ENCODE results near the gene EXOC3L4.
A peak's percentile ranks its signal among the peaks of the same experiment; 100 is the strongest.

The EXOC3L4 gene

DNA sequence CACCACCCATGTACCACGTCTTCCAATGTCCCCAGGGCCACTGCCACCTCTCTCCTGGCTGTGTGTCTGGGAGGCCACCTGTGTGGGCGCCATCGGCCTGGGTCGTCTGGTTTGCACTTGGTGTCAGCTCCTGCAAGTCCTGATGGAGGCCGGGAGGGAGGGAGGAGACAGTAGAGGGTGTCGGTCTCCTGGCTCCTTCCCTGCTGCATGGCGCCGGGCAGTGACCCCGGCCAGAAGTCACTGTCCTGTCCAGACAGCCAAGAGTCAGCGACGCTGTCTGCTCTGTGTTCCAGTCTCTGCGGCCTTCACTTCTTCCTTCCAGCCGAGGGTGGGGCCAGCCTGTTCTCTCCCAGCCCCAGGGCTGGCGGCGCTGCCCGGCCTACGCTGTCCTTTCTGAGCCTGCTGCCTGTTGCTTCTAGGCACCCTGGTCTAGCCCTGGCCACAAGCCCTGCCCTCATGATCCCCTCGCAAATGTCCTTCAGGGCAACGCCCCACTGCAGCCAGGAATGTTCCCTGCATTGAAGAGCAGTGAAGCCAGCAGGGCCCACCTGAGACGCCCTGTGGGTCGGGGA is 23.5 kb upstream of the EXOC3L4 start:
- no peak for DNase-seq

DNA sequence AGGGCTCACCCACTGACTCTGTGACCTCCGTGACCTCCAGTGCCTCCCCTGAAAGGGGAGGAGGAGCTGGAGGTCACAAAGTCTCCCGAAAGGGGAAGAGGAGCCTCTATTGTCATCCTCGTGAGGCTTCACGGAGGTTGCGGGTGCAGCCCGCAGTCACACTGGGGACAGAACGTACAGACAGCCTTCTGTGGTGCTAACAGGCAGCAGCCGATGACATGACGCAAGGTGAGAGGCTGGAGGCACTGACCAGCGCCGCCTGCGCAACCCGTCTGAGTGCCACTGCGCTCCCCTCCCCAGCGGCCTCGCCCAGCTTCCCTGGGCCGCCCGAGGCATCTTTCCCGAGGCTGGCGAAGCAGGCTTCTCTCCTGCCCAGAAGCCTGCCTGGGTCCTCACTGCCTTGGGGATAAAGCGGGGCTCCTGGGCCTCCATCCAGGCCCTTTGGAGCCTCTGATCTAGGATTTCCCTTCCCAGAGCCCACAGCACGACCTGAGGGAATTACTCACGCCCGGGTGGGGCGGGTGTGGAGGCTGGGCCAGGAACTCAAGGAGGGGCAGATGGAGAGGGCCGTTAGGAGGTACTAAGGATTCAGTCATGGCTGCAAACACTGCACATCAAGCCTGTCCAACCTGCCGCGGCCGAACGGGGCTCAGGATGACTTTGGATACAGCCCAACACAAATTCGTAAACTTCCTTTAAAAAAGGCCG is 22.8 kb upstream of the EXOC3L4 start:
- DNase-seq = no peak

DNA sequence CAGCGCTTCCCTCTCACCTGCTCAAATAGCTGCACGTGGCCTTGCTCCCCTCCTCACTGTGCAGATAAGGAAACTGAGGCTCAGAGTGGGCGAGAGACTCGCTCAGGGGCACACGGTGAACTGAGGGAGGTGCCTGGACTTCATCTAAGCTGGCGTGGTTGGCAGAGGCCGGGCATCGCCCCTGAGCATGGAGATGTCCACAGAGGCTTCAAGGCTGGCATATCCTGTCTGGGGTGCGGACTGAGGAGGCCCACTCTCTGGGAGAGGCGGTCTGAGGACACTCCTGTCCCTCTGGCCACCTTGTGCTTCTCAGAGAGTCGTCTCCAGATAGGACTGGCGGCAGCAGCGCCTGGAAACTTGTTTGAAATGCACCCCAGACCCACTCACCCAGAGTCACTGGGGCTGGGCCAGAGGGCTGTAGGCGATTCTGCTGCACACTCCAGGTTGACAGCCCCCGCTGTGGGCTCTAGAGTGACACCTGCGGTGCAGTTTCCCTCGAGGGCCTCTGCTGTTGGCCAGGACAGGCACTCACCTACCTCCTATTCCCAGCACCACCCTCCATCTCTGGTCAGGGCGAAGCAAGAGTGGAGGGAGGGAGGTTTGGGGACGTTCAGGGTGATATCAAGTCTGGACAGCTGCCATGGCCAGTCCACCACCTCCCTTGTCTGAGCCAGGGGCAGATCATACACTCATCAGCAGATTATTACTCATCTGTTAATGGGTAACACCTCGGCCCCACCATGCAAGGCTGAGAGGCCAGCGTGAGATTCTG is 21.7 kb upstream of the EXOC3L4 start:
- no peak for DNase-seq

DNA sequence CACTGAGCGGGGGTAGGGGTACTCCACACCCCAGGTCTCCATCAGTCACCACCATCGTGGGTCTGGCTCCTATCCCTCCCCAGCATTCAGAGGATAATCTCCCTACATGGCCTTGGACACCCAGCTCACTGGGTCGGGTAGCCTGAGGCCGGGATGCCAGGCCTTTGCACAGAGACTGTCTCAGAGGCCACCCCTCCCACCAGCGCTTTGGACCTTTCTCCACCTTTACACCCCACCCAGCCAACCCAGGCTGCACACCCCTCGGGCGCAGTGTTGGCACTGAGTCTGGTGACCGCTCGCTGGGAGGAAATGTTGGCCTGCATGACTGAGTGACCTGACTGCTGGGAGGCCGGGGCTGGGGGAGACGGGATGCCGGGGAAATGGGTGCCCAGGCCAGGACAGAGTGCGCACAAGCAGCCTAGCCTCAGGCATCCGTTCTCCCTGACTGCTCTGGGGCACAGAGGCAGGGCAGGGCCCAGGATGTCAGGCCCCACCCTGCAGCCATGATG is 21.1 kb upstream of the EXOC3L4 start:
- DNase-seq = no peak

DNA sequence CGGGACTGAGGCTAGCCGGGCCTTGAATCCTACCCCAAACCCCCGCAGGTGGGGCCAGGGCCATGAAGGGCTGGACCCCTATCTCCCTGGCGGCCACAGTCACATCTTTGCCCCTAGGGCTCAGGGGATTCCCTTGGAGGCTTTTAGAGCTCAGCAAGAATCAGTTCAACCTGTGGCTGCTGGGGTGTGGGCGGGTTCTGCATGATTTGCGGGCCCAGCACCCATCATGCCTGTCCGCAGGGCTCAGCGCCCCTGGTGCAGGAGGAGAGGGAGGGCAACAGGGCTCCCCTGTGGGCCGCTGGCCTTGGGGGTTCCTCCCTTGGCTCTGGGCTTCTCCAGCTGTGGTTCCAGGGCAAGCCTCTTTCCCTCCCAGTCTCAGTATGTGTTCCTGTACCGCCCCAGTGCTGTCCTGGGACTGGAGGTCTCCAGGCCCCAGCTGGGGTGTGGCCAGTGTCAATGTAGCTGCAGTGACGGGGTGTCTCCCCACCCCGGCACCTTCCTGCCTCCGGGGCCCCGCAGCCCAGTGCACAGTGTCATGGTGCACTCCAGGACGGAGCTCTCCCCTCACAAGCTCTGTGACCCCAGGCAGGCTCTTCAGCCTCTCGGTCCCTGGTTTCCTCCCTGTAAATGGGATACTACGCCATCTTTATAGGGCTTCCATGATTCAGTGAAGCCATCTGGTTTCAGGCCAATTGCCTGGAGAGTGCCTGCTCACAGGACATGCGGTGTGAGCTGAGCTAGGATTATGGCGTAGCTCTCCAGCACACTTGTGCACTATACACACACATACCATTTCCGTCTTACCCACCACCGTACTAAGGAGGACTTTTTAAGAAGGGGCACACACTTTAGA is 20.4 kb upstream of the EXOC3L4 start:
- no peak for DNase-seq

DNA sequence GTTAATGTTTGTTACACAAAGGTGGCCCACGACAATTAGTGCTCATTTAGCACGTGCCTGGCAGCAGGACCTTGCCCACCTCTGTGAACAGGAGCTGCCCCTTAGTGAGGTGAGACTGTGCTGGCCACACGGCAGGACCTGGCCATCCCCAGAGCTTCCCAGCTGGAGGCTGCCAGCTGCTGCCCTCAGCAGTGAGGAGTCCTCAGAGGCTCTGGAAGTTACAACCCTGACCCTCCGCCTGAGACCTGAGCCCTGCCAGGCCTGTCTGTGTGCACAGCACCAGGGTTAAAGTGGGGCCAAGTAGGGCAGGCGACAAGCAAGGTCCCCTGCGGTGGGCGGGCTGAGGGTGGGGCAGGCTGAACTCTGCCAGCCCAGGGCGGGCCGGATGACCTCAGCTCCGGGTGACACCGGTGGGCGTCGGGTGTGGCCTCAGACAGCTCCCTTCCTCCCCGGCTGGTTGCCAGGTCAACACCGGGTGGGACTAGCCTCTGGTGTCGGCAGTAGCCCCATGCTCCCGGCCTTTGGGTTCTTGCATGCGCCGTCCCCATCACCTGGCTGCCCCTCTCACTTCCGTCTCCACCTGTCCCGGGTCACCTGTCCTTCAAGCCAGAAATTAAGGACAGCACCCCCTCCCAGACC is 19.7 kb upstream of the EXOC3L4 start:
- DNase-seq = no peak

DNA sequence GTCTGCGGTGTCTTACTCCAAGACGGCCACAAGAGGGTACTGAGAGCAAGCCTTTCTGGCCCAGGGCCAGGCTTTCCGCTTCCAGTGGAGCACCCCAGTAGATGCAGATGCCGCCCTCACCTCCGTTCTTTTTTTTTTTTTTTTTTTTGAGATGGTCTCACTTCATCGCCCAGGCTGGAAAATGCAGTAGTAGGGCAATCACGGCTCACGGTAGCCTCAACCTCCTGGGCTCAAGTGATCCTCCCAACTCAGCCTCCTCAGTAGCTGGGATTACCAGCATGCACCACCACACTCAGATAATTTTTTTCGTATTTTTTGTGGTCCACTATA is 16.1 kb upstream of the EXOC3L4 start:
- DNase-seq = peak; percentile 37 to 79 (median 76)

DNA sequence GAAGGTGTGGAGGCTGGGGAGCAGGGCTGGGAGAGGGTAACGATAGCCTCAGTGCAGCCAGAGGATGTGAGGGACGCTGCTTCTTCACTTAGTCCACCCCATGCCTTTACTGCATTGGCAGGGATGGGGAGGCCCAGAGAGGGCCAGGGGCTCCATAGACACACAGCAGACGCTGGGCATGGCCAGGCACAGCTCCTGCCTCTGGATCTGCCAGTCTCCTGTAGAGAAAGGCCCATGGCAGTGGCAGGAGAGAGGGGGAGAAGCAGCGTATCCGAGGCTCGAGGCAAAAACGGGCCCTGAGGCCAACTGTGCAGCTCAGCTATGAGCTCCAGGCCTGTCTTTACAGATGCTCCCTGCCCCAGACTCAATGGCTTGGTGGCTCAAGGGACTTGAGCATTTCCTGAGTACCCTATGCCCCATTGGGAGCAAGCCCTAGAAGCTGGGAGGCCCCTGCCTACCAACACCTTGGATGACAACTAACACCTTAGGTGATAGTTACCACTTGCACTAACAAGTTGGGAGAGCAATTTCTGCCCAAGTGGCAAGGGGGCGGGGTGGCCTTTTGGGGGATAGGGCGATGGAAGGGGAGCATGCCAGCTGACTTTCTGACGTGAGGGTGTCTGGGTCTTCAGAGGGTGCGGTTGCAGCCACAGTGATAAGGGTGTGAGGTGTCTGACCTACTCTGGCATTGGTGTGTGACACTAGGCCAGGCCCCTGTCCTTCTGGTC is 15.5 kb upstream of the EXOC3L4 start:
- DNase-seq = no peak

DNA sequence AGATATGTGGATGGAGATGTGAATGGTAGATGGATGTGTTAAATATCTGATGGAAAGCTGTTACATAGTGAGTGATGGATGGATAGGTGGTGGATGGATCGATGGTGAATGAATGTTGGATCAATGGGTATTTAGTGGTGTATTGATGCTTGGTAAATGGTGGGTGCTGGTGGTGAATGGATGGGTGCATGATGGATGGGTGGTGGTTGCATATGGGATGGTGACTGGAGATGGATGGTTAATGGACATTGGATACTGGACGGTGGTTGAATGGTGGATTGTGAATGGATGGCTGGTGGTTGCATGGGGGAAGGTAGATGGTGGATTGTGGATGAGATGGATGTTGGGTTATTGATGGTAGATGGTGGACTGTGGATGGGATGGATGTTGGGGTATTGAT is 12.6 kb upstream of the EXOC3L4 start:
- DNase-seq = no peak

DNA sequence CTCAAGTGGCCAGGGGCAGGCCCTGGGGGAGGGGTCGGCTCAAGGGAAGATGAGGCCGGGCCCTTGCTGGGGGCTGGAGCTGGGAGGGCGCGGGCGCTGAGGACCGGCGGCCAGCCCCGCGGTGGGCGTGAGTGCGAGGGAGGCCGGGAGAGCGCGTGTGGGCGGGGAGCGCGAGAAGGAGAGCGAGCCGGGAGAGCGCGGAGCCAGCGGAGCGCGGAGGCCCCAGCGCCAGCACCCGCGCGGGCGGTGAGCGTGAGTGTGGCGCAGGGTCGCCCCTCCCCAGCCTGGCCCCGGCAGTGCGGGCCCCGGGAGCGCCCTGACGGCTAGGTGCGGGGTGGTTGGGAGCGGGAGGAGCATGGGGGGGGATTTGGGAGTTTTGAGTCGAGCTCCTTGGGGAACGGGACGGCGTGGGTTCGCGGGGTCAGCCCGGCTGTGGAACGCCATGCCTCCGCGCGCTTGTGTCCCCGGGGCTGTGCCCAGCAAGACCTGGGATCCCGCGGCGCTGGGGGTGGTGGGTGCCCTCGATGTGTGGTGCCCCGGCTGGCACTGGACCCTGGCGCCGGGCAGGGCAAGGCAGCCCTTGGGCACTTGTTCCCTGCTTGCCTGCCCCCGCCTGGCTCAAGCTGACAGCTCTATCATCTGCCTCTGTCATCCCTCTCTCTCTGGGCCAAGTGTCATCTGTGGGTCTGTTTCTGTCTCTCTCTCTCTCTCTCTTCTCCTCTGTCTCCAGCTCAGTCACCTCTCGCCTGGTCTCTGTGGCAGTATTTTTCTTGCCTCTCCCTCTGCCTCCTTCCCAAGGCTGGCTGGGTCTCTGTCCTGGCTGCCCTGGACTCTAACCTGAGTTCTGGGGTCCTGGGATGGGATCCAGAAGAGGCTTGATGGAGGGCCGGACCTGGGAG is 10.3 kb upstream of the EXOC3L4 start, which contains the start of gene LBHD2:
LBHD2 (plus strand) TSS at position 190 of the 899 bp plus-strand sequence. CDS start 1,803 bp downstream, outside the sequence.
- no peak for DNase-seq

DNA sequence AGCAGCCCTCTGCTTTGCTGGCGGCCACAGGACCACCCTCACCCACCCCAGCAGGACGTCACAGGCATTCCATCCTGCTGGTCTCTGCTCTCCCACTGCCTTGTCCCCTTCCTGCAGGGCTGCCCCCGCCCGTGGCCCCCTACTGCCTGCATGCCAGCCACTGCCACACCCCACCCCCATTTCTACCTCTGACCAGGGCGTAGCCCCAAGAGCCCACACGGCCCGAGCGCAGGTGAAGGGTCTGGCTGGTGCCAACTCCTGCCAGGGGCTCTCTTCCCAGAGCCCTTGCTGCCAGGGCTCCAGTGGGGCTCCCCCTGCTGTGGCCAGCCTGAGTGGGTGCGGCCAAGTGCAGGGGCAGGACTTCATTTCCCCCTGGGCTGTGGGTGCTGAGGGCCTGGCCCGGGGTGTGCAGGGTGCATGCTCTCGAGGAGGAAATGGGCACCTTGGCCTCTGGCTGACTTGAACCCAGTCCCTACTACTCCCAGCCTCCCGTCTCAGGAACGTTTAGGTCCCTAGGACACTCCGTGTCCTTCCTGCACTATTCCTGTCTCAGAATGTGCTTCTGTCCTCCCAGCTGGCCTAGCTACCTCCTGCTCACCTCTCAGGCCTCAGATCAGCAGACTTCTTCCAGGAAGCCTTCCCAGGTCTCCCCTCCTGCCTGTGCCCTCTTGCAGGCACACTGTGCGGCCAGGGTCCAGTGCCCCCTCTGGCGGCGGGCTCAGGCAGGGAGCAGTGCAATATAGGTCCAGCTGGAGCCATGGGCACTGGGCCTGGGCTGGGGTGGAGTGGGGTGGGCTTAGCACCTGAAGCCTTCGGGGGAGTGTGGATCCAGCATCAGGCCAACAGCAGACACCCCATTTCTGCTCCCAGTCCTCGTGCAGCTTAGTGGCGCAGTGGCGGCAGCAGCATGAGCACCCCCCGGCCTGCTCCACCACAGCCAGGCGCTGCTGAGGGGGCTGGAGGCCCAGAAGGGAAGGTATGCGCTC is 9.1 kb upstream of the EXOC3L4 start:
- DNase-seq = no peak

DNA sequence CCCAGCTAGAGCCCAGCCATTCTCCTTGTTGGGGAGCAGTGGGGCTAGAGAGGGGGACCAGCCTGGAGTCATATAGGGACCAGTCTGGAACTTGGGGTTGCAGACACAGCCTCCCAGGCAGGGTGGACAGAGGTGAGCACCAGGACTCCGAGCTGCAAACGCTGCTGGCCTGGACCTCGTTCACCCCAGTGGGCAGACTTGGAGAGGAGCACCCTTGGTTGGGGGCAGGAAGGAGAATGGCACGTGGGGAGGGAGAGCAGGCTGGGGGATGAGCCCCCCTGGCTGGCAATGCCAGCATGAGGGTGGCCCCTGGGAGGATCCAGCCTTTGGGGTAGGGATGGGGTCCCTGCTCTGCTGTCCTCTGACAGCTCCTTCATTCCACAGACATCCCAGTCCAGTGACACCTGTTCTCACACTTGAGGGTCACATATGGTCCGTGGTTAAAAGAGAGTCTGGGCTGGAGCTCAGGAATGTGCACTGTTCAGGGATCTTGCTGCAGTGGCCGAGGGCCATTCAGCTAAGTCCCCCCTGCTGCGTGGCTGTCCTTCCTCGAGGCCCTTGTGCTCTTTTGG is 7.7 kb upstream of the EXOC3L4 start:
- no peak for DNase-seq

DNA sequence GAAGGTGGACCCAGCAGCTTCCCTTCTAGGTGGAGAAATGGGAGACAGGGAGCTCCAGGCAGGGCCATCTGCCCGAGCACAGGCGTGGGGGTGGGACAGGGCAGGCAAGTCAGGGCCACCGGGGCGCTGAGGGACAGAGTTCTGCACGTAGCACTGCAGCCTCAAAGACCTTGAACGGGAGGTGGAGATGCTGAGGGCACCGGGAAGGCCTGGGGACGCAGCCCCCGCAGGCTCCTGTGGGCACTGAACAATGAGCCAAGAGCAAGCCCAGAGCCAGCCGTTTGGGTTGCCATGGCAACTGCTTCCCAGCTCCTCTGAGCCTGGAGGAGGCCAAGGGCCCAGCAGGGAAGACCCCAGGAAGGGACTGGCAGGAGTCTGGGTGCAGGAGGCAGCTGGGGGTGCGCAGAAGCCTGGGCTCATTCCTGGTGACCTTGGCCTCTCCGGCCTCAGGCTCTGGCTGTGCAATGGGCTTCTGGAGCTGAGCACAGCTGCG is 7.1 kb upstream of the EXOC3L4 start:
- no peak for DNase-seq

DNA sequence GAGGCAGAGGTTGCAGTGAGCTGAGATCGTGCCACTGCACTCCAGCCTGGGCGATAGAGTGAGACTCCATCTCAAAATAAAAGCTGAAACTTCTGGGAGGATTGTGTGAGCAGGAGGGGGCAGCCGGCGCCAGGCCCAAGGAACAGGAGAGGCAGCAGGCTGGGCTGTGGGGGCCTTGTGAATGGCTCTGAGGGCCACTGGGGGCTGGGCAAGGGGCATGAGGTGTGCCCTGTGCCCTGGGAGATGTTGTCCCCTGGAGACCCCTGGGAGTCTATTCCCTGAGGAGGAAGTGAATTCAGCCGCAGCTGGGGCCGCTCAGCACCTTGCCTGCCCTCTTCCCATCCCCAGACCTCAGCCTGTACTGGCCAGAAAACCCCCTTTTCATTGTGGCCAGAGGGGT is 5.6 kb upstream of the EXOC3L4 start:
- no peak for DNase-seq

DNA sequence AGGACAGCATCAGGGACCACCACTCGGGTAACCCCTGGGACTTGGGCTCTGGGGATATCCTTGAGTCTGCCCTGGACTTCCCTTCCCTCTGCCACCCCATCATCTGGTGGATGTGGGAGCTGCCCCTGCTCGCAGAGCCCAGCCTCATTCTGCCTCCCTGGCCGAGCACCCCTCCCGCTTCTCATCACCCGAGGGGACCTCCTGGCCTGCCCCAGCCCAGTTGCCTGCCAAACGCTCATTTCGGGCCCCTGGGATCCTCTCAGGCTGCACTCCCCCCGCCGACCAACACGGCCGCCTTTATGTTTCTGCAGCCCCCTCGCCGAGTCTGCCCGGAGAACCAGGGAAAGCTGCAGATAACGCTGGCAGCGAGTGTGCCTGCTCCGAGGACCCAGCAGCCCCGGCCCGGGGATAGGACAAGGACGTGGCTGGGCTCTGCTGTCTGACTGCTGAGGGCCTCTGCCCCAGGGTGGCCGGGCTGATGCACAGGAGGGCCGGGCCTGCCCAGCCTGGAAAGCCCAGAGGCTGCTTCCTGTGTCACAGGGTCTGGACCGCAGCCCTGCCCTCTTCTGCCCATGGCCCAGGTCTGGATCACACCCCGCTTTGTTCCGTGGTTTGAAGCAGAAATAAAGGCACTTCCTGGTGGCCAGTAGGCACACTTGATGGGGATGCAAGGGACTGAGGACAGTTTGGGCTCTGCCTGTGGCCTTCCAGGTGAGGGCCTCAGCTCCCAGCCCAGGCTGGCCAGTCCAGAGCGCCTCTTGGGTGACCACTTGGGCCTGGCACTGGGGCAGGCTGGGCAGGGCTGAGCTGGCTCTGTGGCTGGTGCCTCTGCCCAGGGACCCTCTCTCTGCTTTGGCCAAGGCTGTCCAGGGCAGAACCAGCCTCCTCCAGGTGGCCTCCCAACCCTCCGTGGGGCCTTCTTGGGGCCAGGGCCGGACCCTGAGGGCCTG is 4.9 kb upstream of the EXOC3L4 start:
- DNase-seq = no peak

DNA sequence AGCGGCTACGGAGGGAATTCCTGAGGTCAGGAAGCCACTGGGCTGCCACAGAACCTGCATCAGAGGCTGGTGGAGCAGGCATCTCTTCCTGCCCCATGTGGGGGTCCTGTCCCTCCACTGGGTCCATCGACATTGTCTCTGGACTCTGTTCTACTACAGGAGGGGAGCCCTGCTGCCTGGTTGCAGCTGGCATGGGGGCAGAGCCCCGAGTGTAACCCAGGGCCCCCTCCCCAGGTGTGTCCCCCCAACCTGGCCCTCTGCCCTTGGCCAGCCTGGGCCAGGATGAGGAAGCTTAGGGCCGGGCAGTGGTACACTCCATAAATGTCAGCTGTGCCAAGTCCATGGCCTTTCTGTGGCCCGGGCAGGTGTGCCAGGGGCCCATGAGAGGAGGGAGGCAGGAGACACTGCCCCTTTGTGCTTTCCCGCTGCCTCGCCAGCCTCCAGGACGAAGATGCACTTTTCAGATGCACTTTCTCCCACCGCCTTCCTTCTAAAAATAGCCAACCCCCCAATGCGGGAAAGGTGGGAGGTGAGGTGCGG is 4.0 kb upstream of the EXOC3L4 start:
- DNase-seq = no peak

Data from stimulated activated naive CD4-positive, alpha-beta T cell (primary cell).